Calu3 (cell line): ENCODE results near the gene LRRC56. TPM values are rescaled to one million over a fixed set of nuclear protein-coding genes. Genes with fewer than 3 reads are reported as not detected.

ENCODE experiments used
- BruUV-seq: library from RNA; stranded (reverse); fragments of 400-500 nt; replicated peaks from 2 replicates; lab custom pipeline; 2021; lab: Mats Ljungman, UMichigan
- CTCF ChIA-PET: fragments of 300-600 bp; sonication (Branson Sonifier 250); formaldehyde crosslinking; loops from one replicate; lab custom pipeline; 2022; ENCODE audit warnings: antibody characterized with exemption; lab: Charles Lee
- DNase-seq: peaks from one replicate; pipeline ENCODE4 v3.0.0; 2022
- H3K27ac Mint-ChIP-seq: one replicate; pipeline ENCODE4 v1.8.0; 2022; ENCODE audit warnings: mixed read lengths; ENCODE audit not compliant: unreplicated experiment
- H3K27me3 Mint-ChIP-seq: one replicate; pipeline ENCODE4 v1.8.0; 2022; ENCODE audit warnings: mixed read lengths; ENCODE audit not compliant: unreplicated experiment
- H3K36me3 Mint-ChIP-seq: one replicate; pipeline ENCODE4 v1.8.0; 2022; ENCODE audit warnings: mild to moderate bottlenecking, moderate library complexity, mixed read lengths; ENCODE audit not compliant: insufficient read depth, unreplicated experiment
- H3K4me1 Mint-ChIP-seq: one replicate; pipeline ENCODE4 v1.8.0; 2022; ENCODE audit warnings: mild to moderate bottlenecking, low read depth, mixed read lengths; ENCODE audit not compliant: unreplicated experiment
- H3K4me3 Mint-ChIP-seq: one replicate; pipeline ENCODE4 v1.8.0; 2022; ENCODE audit warnings: mild to moderate bottlenecking, low read depth, moderate library complexity, mixed read lengths; ENCODE audit not compliant: unreplicated experiment
- H3K9me3 Mint-ChIP-seq: one replicate; pipeline ENCODE4 v1.8.0; 2022; ENCODE audit warnings: low read depth, mixed read lengths; ENCODE audit not compliant: unreplicated experiment
- CTCF ChIP-seq: fragments of 200-600 bp; IDR thresholded peaks from one replicate; pipeline ENCODE4 v1.8.0; 2022; ENCODE audit warnings: antibody characterized with exemption; ENCODE audit not compliant: unreplicated experiment
- intact Hi-C: fragments of 100-400 bp; cut with micrococcal nuclease; formaldehyde crosslinking; loops from one replicate; pipeline ENCODE4 v1.10.0; 2022; ENCODE audit not compliant: unreplicated experiment
- total RNA-seq: library from RNA; stranded (reverse); gene quantifications from 2 replicates; pipeline ENCODE4 v1.2.3, GENCODE V29; 2022

The LRRC56 gene
- total RNA-seq, 1 experiment from 2014 or later: 2.6 TPM

GRCh38 chr11:584287-584686 is 47.0 kb downstream of the LRRC56 start:
- Mint-ChIP-seq H3K9me3 (no peaks in the 10 kb centered on the region), H3K36me3 (peaks cover 47% of the 10 kb centered on the region), H3K27me3 (no peaks in the 10 kb centered on the region), H3K4me3 (no peak overlapping the region), H3K27ac (no peak overlapping the region), H3K4me1 (peaks cover 28% of the 10 kb centered on the region)
- no peak for TF ChIP-seq CTCF
- no peak for DNase-seq
- CTCF ChIA-PET: no interaction called here
- no TSS peak for BruUV-seq
- intact Hi-C loops: no loop called here

- H3K27me3 Mint-ChIP-seq: no peaks in the 10 kb centered on the region
- intact Hi-C loops: no loop called here
- DNase-seq: no peak
- no peak for TF ChIP-seq CTCF
- no peak overlapping the region for H3K4me3 Mint-ChIP-seq
- H3K4me1 Mint-ChIP-seq: peaks cover 23% of the 10 kb centered on the region
- H3K9me3 Mint-ChIP-seq: no peaks in the 10 kb centered on the region
- no TSS peak for BruUV-seq
- H3K27ac Mint-ChIP-seq: no peak overlapping the region
- peaks cover 57% of the 10 kb centered on the region for H3K36me3 Mint-ChIP-seq
- CTCF ChIA-PET: interaction anchor here (1.2 kb wide), 1 partner anchor 25 kb away, joined by 3 read pairs; no protein-coding TSS in a partner anchor
These were observed 49.3 kb downstream of the LRRC56 start for GRCh38 chr11:586376-587316.

- Mint-ChIP-seq H3K27me3 (no peaks in the 10 kb centered on the region), H3K9me3 (no peaks in the 10 kb centered on the region), H3K4me1 (peaks cover 23% of the 10 kb centered on the region), H3K36me3 (peaks cover 58% of the 10 kb centered on the region), H3K27ac (peak overlapping the region; percentile 33), H3K4me3 (peak overlapping the region; percentile 10)
- no peak for TF ChIP-seq CTCF
- intact Hi-C loops: no loop called here
- CTCF ChIA-PET: interaction anchor here (1.2 kb wide), 2 partner anchors 26 to 32 kb away, joined by 3 read pairs; no protein-coding TSS in a partner anchor
- no peak for DNase-seq
- no TSS peak for BruUV-seq
These were observed 50.2 kb downstream of the LRRC56 start for GRCh38 chr11:587546-587945.

- no peak for TF ChIP-seq CTCF
- H3K27me3 Mint-ChIP-seq: no peaks in the 10 kb centered on the region
- intact Hi-C loops: no loop called here
- CTCF ChIA-PET: interaction anchor here (1.2 kb wide), 2 partner anchors 26 to 32 kb away, joined by 3 read pairs; no protein-coding TSS in a partner anchor
- DNase-seq: peak; percentile 58
- H3K4me3 Mint-ChIP-seq: peak overlapping the region; percentile 10
- H3K9me3 Mint-ChIP-seq: no peaks in the 10 kb centered on the region
- peaks cover 23% of the 10 kb centered on the region for H3K4me1 Mint-ChIP-seq
- H3K27ac Mint-ChIP-seq: peak overlapping the region; percentile 33
- no TSS peak for BruUV-seq
- peaks cover 57% of the 10 kb centered on the region for H3K36me3 Mint-ChIP-seq
These were observed 50.7 kb downstream of the LRRC56 start for GRCh38 chr11:587978-588380.
